Left cardiac atrium (tissue), 4 donors: ENCODE results near the gene TAGLN2. TPM values are rescaled to one million over a fixed set of nuclear protein-coding genes. Genes with fewer than 3 reads are reported as not detected.

Experiments used
- ATAC-seq, 2 donors: fragments of 200-7000 bp; cut with Tn5 transposase; one replicate each; pipeline ENCODE4 v1.9.1; 2020; ENCODE audit warnings: mild to moderate bottlenecking in 2 of 2, moderate library complexity in 2 of 2
- DNase-seq: peaks from one replicate; pipeline ENCODE4 v3.0.0-alpha.2; 2020
- intact Hi-C, 2 donors: fragments of 100-400 bp; cut with DNase I; formaldehyde crosslinking; loops; one replicate each; pipeline versions ENCODE4 v1.14.1 to v1.15.1; 2022 to 2023
- long read RNA-seq: library from polyadenylated mRNA; unstranded; transcript quantifications from one replicate; pipeline ENCODE4 v2.0.0, GENCODE V29; 2021
- total RNA-seq, 2 donors: library from RNA; stranded (reverse); fragmentation: NEBNext Ultra II Directional; extraction: Animal tissue kit (Norgen Biotek cat#: 25700); gene quantifications; one replicate each; pipeline ENCODE4 v1.2.1, GENCODE V29; 2021
- donor health status: DM: no; HTN: yes; CAD: no.
- donor health status: DM: no; HTN: yes; CAD: no; lungs with severe emphysema.
- donor health status: DM: yes; HTN: yes; CAD: no.
- donor health status: Dilated cardiomyopathy.

TAGLN2 gene
- total RNA-seq, result 100 to 1,000 TPM; 201 to 276 TPM
- long read RNA-seq, transcript TAGLN2-203 (5 exons, 1,604 nt), result major isoform, 190 of 222 reads
- long read RNA-seq, partial matches to known transcripts, result 20 of 222 reads
- long read RNA-seq, other reads (novel, unspliced or antisense), result 11 of 222 reads

DNA sequence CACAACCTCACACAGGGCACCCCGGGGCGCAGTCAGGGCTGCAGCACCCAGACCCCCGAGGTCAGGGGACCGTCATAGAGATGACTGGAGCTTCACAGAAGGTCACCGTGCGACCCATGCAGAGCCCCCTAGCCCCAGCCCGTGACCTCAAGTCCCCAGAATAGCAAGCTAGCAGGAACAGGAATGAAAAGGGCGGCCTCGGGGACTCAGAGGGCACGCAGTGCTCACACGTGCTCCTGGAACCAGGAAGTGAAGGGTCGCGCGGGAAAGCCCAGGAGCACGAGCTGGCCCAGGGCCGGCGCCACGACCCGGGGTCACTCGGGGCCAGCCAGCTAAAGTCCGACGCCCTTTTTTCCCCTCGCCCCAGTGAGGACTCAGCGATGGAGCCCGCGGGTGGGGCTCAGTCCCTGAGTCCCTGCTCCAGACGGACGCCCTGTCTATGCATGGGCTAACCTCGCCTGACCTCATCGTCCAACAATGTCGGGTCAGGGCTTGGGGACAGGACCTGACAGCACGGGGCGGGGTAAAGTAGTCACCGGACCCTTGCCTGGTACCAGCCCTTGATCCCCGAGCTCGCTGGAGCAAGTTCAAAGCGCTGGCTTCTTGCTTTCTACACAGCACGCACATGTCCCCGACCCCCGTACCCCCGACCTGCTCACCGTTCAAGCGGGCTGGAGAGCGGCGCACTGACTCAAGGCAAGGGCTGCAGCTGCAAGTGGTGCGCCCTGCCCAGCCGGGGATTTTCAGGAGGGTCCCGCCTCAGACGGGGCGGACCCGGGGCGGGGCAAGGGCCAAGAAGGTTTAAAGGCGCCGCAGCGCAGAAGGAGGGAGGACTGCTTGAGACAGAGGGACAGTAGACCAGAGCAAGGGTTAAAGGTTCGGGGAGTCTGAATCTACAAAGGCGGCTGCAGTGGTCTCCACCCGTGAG is at the start of gene TAGLN2:
TAGLN2 (minus strand) TSS at position 717 of the 928 bp plus-strand sequence. CDS start 4,998 bp downstream, outside the sequence.
- ATAC-seq, result peak; percentile 77 to 84
- intact Hi-C loops, result no loop called here
- peak; percentile 95 for DNase-seq

DNA sequence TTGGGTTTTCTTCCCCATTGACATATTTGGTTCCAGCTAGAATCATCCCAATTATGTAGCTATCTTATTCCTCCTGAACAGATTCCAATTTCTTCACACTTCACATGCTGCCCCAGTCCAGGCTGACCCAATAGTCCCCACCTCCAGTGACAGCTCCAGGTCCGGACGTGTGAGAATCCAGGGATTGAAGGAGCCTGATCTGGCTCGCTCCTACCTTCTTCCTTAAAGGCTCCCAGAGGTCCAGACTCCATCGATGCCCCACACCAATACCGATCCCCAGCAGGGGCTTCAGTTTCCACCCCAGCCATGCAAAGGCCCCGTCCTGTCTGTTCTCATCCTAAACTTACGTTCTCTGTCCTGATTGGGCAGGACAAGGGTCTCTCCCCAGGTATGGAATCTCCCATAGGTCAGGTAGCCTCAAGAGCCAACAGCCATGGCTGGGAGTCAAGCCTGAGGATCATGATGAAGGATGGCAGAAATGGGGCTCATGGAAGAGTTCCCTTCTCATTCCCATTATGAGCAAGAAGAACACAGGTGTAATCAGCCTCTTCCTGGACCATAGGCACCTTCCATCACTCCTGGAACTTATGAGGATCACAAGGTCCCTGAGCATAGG is 49.2 kb upstream of the TAGLN2 start:
- intact Hi-C loops, result no loop called here
- ATAC-seq, result no peak
- no peak for DNase-seq

DNA sequence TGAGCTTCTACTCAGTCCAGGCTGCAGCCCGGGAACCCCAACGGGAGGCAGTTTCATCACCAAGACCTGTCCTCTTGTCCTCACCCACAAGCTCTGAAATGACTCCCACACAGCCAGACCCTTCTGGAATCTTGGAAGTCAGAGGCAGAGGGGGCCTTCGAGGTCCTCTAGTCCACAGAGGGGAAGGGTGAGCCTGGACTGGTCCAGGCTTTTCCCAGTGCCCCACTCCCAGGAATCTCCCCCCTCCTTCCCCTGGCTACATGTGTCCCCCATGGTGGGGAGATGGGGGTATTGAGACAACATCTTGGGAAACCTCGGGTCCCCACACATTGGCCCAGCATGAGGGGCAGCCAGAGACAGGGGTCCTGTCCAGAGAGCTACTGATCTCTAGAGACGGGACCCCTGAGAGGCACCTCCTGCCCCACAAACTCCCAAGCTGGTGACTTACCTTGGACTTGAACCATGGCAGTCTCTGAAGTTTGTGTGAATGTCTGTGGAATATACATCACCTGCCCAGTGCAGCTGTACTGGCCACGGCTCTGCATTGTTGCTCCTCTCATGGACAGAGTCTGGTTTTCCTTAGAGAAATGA is 48.1 kb upstream of the TAGLN2 start:
- no peak for ATAC-seq
- intact Hi-C loops, result no loop called here
- no peak for DNase-seq

DNA sequence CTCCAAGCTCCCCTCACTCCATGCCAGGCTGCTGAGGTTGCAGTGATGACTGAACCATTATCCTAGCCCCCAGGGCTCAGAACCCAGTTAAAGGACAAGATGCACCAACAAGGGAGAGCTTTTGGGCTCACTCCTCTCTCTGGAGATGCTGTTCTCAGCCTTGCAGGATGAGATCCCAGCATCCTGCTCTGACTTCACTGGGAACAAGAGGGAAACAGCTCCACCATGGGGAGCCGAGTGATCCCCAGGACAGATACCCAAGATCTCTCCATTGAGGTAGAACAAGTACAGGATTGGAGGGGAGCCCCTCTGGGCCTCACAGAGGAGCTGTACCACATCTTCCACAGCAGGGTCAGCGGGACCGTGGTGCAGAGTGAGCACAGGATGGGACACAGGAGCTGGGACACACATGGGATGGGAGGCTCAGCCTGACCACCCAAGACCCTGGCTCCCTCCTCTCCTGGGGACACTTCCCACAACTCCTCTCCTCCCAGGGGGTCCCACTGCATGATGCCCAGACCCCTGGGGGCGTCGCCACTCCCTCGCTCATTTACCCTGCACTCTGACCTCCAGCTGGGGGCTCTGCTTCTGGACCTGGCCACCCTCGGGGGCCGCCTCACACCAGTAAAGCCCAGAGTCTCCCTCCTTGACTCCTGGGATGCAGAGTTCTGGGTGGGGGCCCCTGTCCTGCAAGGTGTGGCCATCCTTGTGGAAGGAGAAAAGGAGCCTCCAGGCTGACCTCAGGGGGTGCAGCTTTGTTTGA is 47.3 kb upstream of the TAGLN2 start:
- DNase-seq (no peak), ATAC-seq (no peak)
- intact Hi-C loops, result no loop called here

DNA sequence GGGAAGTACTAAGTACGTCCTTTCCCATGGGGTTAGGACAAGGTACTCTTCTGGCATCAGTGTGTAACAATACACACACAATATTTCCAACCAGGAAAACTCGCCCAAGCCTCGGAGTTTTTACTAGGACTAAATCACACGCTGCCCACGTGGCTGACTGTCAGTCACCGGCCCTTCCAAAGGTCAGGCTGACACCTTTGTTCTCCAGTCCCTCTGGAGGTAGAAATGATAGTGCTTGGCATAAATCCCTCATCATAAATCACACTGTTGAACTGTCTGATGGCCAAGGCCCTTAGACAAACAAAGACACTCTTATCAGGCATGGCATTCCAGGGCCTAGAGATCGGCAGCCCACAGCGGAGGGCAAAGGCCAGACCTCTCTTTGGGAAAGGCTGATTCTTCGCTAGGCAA is 45.6 kb upstream of the TAGLN2 start:
- peak; percentile 53 to 68 for ATAC-seq
- no peak for DNase-seq
- intact Hi-C loops, result no loop called here

DNA sequence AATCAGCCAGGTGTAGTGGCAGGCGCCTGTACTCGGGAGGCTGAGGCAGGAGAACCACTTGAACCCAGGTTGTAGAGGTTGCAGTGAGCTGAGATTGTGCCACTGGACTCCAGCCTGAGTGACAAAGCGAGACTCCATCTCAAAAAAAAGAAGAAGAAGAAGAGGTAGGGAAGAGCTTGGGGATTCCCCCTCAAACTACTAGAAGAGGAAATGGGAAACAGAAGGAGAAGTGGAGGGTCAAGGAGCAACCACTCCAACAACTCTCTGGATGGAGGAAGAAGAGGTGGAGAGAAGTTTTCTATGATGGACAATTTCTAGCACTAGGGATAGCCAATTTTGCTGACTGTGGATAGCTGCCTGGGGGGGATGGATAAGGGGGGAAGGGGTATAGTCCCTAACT is 43.6 kb upstream of the TAGLN2 start:
- ATAC-seq (no peak), DNase-seq (no peak)
- intact Hi-C loops, result no loop called here

DNA sequence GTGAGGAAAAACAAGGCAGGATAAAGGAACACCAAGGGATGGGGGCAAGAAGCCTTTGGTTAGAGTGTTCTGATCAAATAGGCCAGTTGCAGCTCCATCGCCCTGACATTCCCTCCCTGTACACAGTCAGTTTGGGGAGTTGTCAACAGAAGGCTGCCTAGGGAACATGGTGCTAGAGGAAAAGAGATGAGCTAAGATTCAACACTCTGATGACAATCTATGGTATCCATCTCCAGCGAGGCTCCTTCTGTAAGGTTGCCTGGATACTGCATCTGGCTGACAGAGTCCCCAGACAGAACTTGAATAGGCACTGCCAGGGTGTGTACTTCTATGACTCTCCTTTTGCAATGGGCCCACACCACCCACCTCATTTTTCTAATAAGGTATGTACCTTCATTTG is 40.0 kb upstream of the TAGLN2 start:
- ATAC-seq (no peak), DNase-seq (no peak)
- intact Hi-C loops, result no loop called here

DNA sequence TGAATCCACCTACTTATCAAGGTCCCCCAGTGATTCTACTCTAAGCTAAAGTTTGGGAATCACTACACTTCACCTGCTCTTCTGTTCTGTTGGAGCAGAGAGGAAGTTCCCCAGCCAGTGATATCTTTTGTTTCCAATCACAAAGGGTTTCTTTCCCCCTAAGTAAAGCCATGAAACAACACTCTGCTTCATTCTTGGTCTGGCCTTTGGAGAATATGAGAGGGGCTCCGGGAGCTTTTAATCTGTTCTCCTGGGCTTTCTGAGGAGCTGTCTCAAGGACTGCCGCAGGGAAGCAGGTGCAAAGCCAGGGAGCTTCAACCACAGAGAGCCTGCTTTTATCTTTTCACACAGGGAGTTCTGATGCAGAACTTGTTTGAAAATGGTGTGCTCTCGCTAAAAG is 38.8 kb upstream of the TAGLN2 start:
- intact Hi-C loops, result no loop called here
- no peak for DNase-seq
- ATAC-seq, result no peak

DNA sequence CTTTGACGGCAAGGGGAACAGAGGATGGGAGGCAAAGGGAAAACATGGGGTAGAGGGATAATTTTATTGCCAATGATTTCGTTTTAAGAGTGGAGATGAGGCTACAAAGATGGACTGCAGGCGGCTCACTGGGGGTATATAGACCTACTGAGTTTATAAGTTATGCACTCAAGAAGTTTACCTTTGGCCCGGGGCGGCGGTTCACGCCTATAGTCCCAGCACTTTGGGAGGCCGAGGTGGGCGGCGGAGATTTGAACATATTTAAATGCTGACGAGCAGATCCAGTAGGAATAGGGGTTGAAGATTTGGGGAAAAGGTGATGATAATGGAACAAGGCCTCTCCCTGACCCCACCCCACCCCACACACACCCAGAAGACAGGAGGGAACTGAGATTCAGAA is 36.9 kb upstream of the TAGLN2 start:
- ATAC-seq (no peak), DNase-seq (no peak)
- intact Hi-C loops, result no loop called here

DNA sequence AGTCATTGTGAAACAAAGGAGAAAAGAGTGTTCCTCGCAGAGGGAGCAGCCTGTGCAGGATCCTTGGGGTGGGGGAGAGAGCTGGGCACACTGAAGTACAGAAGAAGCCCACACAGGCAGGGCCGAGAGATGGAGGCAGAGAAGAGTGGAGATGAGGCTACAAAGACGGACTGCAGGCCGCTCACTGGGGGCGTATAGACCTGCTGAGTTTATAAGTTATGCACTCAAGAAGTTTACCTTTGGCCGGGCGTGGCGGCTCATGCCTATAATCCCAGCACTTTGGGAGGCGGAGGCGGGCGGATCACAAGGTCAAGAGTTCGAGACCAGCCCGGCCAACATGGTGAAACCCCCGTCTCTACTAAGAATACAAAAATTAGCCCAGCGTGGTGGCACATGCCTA is 36.3 kb upstream of the TAGLN2 start:
- no peak for DNase-seq
- intact Hi-C loops, result no loop called here
- ATAC-seq, result no peak

DNA sequence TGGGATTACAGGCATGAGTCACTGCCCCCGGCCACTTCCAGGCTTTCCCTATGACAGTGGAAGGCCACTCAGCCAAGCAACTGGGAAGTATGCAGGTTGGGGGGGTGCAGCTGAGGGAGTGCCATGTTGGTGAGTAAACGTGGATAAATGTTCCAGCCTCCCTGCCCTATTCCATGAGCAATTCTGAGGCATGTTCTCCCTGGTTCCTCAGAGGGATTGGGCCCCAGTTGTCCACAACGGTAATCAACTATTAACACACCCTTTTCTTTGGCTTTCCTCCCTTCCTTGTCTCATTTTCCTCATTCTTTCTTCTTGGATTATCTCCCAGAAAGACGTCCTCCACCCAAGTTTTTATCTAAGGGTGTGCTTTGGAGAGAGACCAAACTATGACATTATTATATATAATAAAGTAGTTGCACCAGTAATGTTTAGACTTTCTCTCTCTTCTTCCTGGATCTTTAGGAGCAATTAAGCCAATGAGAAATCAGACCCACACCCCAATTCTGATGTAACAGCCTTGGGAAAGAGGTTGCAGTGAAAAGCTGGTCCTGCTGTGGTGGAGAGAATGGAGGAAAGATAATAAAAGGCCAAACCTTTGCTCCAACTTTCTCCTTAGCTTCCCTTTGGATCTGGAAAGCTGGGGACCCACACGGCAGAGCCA is 35.5 kb upstream of the TAGLN2 start:
- intact Hi-C loops, result no loop called here
- DNase-seq (peak; percentile 77), ATAC-seq (peak; percentile 66 to 96)

DNA sequence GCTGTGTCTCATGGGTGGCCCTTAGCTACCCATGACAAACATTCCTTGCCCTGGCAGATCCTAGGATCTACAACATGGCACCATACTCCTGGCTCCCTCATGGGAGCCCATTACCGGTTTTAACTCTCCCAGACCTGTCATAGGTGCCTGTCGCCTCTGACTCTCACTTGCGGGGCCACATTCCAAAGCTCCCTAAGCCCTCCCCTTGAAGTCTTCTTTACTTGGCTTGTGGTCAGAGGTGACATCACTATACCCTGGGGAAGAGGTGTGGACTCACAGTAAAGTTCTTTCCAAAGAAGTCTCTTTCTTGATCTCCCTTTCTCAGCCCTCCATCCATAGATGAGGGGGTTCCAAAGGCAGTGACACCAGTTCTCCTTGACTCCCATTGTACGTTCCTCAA is 34.1 kb upstream of the TAGLN2 start:
- no peak for DNase-seq
- no peak for ATAC-seq
- intact Hi-C loops, result no loop called here

DNA sequence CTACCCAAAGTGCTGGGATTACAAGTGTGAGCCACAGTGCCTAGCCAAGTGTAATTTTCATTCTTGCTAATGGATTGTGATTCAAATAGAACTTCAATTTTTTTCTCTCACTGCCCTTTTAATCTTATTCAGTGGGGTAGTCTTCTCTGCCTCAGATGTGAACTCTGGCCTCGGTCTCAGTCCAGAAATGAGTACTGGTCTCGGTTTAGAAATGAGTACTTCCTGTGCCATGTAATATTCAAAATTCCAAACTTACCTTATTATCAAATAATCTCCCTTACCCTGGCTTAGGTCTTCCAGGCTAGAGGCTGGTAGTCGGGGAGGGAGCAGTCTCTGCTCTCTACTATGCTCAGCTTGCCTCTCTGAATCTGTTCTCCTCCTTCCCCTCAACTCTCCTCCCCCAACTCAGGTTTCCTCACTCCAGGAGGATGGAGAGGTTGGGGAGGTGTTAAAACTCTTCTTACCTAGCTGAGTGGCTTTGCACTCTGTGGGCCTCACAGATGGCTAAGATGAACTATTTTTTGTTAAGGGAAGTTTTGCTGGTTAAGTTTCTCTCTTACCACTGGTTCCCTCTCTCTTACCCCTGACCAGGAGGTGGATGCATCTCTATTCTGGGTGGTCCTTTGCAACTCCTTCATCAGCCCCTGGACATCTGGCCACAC is 33.5 kb upstream of the TAGLN2 start:
- intact Hi-C loops, result no loop called here
- ATAC-seq (no peak), DNase-seq (no peak)

DNA sequence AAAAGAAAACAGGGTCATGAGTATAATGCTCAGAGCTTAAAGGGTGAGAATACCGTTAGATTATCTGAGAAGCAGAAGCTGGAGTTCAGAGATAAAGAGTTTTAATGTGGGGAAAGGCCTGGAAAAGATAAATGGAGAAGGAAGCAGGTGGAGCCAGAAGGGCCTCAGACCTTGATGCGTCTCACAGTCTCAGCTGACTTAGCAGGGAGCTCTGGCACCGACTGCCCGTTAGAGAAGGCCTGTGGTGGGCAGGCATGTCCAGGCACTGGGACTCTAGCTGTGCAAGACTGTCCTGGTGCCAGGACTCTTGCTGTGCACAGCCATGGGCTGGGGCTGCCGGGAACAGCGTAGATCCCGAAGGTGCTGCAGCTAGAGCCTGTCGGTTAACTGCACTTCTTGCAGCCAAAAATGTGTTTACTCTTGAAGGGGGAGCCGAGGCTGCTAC is 32.5 kb upstream of the TAGLN2 start:
- intact Hi-C loops, result no loop called here
- DNase-seq, result no peak
- peak in 1 of 2 donors; percentile 2 for ATAC-seq

DNA sequence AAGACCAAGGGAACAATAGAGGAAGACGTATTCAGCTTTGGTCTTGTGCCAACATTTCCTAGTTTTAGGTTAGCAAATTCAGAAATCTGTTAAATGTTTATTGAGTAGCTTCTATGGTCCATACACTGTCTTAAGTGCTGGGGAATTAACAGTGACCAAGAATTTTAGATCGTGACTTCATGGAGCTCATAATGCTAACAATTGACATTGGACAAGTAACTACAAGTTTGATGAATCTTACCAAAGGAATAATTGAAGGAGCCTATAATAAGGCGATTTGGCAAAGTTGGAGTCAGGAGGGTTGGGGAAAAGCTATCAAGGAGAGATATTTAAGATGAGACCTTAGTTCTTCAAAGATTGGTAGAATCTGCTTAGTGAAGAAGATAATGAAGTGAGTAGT is 30.1 kb upstream of the TAGLN2 start:
- intact Hi-C loops, result no loop called here
- ATAC-seq, result no peak
- no peak for DNase-seq

DNA sequence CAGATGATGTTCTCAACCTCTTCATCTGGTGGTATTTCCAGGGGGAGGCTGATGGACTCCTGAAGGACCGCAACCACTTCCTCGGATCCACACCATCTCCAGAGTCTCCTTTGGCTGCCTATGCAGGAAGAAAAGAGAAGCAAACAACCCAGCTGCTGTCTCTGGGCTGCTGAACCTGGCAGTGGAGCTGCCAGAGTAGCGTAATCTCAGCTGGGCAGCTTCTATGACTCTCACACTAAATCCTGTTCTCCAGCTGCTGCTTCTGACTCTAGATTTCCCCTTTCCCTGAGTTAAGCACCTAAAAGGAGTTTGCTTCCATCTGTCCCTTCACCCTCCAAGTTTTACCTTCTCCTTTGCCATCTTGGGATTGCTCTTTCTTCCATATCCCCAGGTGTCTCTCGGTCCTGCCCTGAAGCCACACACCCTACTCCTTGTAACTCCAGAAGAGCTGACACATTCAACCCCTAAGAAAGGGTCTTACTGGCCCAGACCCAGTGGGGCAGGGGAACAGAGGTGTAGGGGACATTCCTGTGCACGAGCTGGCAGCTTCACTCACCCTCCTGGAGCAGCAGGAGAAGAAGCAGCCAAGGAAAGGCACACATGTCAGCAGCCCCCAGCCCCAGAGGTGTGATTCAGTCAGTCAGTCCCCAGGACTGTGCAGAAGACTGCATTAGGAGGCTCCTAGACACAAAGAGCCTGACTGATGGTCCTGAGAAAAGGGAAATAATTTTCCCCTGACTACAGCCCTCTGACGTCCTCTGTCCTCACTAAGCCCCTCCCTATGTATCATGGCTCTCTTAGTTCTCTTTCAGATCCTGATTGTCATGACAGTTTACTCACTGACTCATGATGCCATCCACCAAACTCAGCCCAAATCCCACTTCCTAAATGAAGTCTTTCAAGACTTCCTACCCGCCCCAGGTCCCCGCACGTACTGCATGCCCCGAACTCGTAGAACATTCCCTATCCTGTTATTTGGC is 28.5 kb upstream of the TAGLN2 start, which contains the start of gene SLAMF9:
SLAMF9 (minus strand) TSS at position 702 of the 980 bp plus-strand sequence; CDS start at position 602, 100 bp downstream.
- DNase-seq, result no peak
- ATAC-seq, result peak in 1 of 2 donors; percentile 49
- intact Hi-C loops, result no loop called here

DNA sequence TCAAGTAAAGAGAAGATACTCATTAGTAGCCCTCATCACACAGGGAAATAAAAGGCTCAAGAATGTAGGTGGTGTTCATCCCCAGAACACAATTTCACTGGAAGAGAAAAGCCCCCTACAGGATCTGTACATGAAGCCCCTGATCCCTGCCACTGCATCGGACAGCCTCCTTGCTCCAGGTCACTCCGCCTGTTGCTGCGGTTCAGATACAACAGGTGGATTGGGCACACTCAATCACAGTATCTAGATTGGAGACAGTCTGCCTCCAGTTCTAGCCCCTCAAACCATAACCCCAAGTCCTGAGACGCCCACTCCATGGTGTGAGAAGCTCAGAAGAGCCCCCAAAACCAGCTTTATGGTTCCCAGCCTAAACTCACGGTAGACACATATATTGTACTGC is 27.6 kb upstream of the TAGLN2 start:
- ATAC-seq (no peak), DNase-seq (no peak)
- intact Hi-C loops, result no loop called here
